HG03342 (cell line): ENCODE measurements around the gene SCNM1.

Experiments
- ATAC-seq: cut with Tn5 transposase; IDR thresholded peaks from one replicate; pipeline ENCODE4 v1.9.1; 2021; ENCODE audit warnings: mild to moderate bottlenecking, moderate library complexity; ENCODE audit not compliant: unreplicated experiment

The SCNM1 gene

GRCh38 chr1:151165738-151166504 is at the start of gene SCNM1, which contains the start of gene LYSMD1:
TSS of gene SCNM1 (plus strand) at chr1:151166144. CDS start at chr1:151166153, 9 bp downstream.
TSS of gene LYSMD1 (minus strand) at chr1:151165902. CDS start at chr1:151165258, 644 bp downstream.
- peak; percentile 78 for ATAC-seq

GRCh38 chr1:151124763-151125403 is 41.1 kb upstream of the SCNM1 start:
- no peak for ATAC-seq

- no peak for ATAC-seq
Measured at GRCh38 chr1:151128800-151129199, 37.1 kb upstream of the SCNM1 start.

GRCh38 chr1:151130987-151131586 is 34.9 kb upstream of the SCNM1 start:
- ATAC-seq: peak; percentile 88

- no peak for ATAC-seq
Measured at GRCh38 chr1:151131701-151132334, 34.1 kb upstream of the SCNM1 start.

GRCh38 chr1:151132335-151133017 is 33.5 kb upstream of the SCNM1 start:
- no peak for ATAC-seq

GRCh38 chr1:151133018-151133806 is 32.7 kb upstream of the SCNM1 start:
- no peak for ATAC-seq

- ATAC-seq: no peak
Measured at GRCh38 chr1:151134396-151134795, 31.5 kb upstream of the SCNM1 start.

GRCh38 chr1:151134991-151135390 is 31.0 kb upstream of the SCNM1 start:
- ATAC-seq: no peak

- ATAC-seq: no peak
Measured at GRCh38 chr1:151135433-151136385, 30.2 kb upstream of the SCNM1 start.

GRCh38 chr1:151137789-151138188 is 28.2 kb upstream of the SCNM1 start:
- ATAC-seq: no peak

GRCh38 chr1:151142411-151143056 is 23.4 kb upstream of the SCNM1 start:
- no peak for ATAC-seq

GRCh38 chr1:151143057-151143435 is 22.9 kb upstream of the SCNM1 start:
- no peak for ATAC-seq

- no peak for ATAC-seq
Measured at GRCh38 chr1:151143986-151144385, 22.0 kb upstream of the SCNM1 start.

GRCh38 chr1:151144474-151145303 is 21.3 kb upstream of the SCNM1 start:
- no peak for ATAC-seq

GRCh38 chr1:151145304-151146071 is 20.5 kb upstream of the SCNM1 start:
- no peak for ATAC-seq

- no peak for ATAC-seq
Measured at GRCh38 chr1:151146072-151146411, 19.9 kb upstream of the SCNM1 start.
